ENCODE measurements around the gene LFNG.
"Not testable (repeated sequence)": the region's sequence is repeated elsewhere in the genome, so short reads cannot be mapped to it uniquely, and the experiment has no call there.

Gene LFNG

GRCh38 chr7:2555121-2556052 lies 35.8 kb downstream of the LFNG start, which contains the start of gene BRAT1:
Gene BRAT1, minus strand, starts transcription at chr7:2555524. Its CDS starts 1,093 bp downstream, at chr7:2554431.
- H3K4me1 Mint-ChIP-seq (ENCODE audit: low read depth) = peaks cover 53% of the 10 kb centered on the region
- H3K9me3 Mint-ChIP-seq = no peaks in the 10 kb centered on the region

GRCh38 chr7:2558629-2559282 lies 39.2 kb downstream of the LFNG start, which contains the start of gene IQCE:
Gene IQCE, plus strand, starts transcription at chr7:2558979. Its CDS starts 203 bp downstream, at chr7:2559182.
- Mint-ChIP-seq H3K27me3 (no peaks in the 10 kb centered on the region), H3K4me3 (peak within 1 kb of the TSS; percentile 85)

More at GRCh38 chr7:2555121-2556052, 35.8 kb downstream of the LFNG start, which contains the start of gene BRAT1:
- peak within 1 kb of the TSS; percentile 97 for H3K27ac Mint-ChIP-seq
- intact Hi-C loops (cut with micrococcal nuclease) = loop anchor here (5.0 kb wide), 3 partner anchors 33 to 87 kb away; partner anchors contain the start of gene GRIFIN
- peaks cover 41% of the 10 kb centered on the region for H3K36me3 Mint-ChIP-seq (ENCODE audit: low read depth)
- H3K27me3 Mint-ChIP-seq = no peaks in the 10 kb centered on the region
- H3K4me3 Mint-ChIP-seq = peak within 1 kb of the TSS; percentile 86

DNA sequence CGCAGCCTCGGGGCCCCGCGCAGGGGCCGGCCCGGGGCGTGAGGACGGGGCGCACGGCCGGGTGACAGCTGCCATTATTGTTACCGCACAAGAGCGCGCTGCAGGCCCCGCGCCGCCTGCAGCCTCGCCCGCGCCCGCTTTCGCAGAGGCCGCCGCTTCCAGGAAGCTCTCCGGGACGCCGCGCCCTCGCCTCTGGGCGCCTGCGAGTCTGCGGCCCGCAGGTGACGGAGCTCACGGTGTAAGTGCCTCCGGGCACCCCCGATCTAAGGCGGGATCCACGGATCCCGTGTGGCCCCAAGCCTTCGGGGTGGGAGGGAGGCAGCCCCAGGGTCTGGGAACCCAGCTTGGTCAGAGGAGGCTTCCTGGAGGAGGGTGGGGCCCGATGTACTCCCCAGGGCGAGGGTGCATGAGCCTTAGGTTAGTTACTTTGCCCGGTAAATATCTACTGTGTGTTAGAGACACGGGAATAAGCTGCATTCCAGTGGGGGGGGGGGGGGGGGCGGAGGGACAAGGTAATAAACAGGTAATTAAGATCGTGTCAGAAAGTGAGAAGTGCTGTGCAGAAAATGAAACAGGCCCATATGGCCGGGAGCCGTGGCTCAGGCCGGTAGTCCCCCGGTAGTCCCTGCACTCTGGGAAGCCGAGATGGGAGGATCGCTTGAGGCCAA lies 39.8 kb downstream of the LFNG start:
- Mint-ChIP-seq H3K4me3 (peak overlapping the region; percentile 85), H3K27ac (peak overlapping the region; percentile 76), H3K27me3 (no peaks in the 10 kb centered on the region), H3K9me3 (no peaks in the 10 kb centered on the region), H3K4me1 (ENCODE audit: low read depth) (peaks cover 40% of the 10 kb centered on the region), H3K36me3 (ENCODE audit: low read depth) (peaks cover 20% of the 10 kb centered on the region)
- intact Hi-C loops (cut with micrococcal nuclease) = loop anchor here (5.0 kb wide), 3 partner anchors 37 to 83 kb away; partner anchors contain the start of gene GRIFIN

More at GRCh38 chr7:2558629-2559282, 39.2 kb downstream of the LFNG start, which contains the start of gene IQCE:
- H3K36me3 Mint-ChIP-seq (ENCODE audit: low read depth) = peaks cover 22% of the 10 kb centered on the region
- H3K27ac Mint-ChIP-seq = peak within 1 kb of the TSS; percentile 76
- H3K4me1 Mint-ChIP-seq (ENCODE audit: low read depth) = peaks cover 47% of the 10 kb centered on the region
- intact Hi-C loops (cut with micrococcal nuclease) = loop anchor here (5.0 kb wide), 3 partner anchors 36 to 84 kb away; partner anchors contain the start of gene GRIFIN
- no peaks in the 10 kb centered on the region for H3K9me3 Mint-ChIP-seq

- H3K27ac Mint-ChIP-seq; intact Hi-C loops (cut with micrococcal nuclease); H3K9me3 Mint-ChIP-seq; H3K27me3 Mint-ChIP-seq; H3K4me3 Mint-ChIP-seq: not testable (repeated sequence)
- H3K36me3 Mint-ChIP-seq (ENCODE audit: low read depth) = peaks cover 10% of the 10 kb centered on the region
- H3K4me1 Mint-ChIP-seq (ENCODE audit: low read depth) = peaks cover 50% of the 10 kb centered on the region
Measured at GRCh38 chr7:2563955-2564354, 44.4 kb downstream of the LFNG start.

- Mint-ChIP-seq H3K27ac (no peak overlapping the region), H3K4me3 (no peak overlapping the region), H3K4me1 (ENCODE audit: low read depth) (peaks cover 43% of the 10 kb centered on the region), H3K9me3 (no peaks in the 10 kb centered on the region), H3K27me3 (no peaks in the 10 kb centered on the region), H3K36me3 (ENCODE audit: low read depth) (peaks cover 21% of the 10 kb centered on the region)
- intact Hi-C loops (cut with micrococcal nuclease) = loop anchor here (5.0 kb wide), 1 partner anchor 38 kb away; no protein-coding TSS in a partner anchor
Measured at GRCh38 chr7:2564970-2565540, 45.5 kb downstream of the LFNG start.

DNA sequence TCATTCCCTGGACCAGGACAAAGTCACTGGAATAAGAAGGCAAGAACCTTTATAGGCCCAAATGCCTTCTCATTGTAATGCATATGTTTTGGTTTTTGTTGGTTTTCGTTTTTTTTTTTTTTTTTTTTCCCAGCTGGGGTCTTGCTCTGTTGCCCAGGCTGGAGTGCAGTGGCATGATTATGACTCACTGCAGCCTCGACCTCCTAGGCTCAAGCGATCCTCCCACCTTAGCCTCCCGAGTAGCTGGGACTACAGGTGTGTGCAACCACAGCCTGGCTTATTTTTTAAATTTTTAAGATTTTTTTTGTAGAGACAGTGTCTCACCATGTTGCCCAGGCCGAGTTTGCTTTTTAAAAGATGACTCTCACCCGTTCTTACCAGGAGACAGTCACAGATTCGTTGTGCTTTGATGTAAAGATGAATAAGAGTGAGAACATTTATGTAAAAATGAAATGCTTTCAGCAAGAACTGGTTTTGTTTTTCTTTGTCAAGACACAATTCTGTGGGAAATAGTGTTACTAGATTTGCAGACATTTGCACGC lies 46.8 kb downstream of the LFNG start:
- Mint-ChIP-seq H3K4me1 (ENCODE audit: low read depth) (peaks cover 40% of the 10 kb centered on the region), H3K27me3 (no peaks in the 10 kb centered on the region), H3K9me3 (no peaks in the 10 kb centered on the region), H3K4me3 (no peak overlapping the region), H3K36me3 (ENCODE audit: low read depth) (peaks cover 28% of the 10 kb centered on the region), H3K27ac (no peak overlapping the region)
- intact Hi-C loops (cut with micrococcal nuclease) = loop anchor here (2.0 to 5.0 kb wide), 2 partner anchors 39 to 114 kb away; no protein-coding TSS in a partner anchor

DNA sequence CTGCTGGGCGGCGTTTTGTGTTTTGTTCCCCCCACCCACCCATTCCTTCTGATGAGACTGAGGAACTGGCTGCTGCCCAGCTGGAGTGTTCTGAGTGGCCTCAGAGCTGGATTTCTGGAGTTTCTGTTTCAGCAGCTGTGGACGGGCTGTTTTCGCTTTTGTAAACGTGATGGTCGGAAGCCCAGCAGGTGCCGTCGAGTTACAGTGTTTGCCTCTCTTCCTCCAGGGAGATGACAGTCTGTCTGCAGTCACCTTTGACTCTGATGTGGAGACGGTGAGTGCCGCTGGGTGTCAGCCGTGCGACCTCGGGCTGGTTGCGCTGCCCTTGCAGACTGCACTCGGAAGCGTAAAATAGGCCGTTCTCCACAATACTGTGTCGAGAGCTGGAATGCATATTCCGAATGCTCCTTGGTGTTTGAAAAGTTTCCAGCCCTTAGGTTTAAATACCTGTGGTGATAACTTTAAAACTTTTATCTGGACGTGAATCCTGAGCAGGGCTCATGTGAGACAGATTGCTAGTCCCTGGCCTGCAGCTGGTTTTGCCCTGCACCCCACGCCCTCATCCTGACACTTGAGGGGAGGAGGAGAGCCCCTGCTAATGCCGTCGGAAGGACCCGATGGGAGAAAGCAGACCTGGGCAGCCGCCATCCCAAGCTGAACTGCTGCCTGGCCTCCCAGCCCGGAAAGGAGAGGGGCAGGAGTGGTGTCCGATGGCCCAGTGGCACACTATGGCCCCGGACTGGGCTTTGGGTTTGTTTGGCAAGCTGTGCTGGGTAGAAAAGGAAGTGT lies 47.5 kb downstream of the LFNG start:
- H3K9me3 Mint-ChIP-seq = no peaks in the 10 kb centered on the region
- no peak overlapping the region for H3K27ac Mint-ChIP-seq
- H3K27me3 Mint-ChIP-seq = no peaks in the 10 kb centered on the region
- H3K4me3 Mint-ChIP-seq = no peak overlapping the region
- intact Hi-C loops (cut with micrococcal nuclease) = loop anchor here (2.0 to 5.0 kb wide), 2 partner anchors 40 to 114 kb away; no protein-coding TSS in a partner anchor
- H3K36me3 Mint-ChIP-seq (ENCODE audit: low read depth) = peaks cover 35% of the 10 kb centered on the region
- H3K4me1 Mint-ChIP-seq (ENCODE audit: low read depth) = peaks cover 35% of the 10 kb centered on the region

GRCh38 chr7:2567679-2568278 lies 48.2 kb downstream of the LFNG start:
- no peak overlapping the region for H3K4me3 Mint-ChIP-seq
- no peaks in the 10 kb centered on the region for H3K27me3 Mint-ChIP-seq
- peaks cover 35% of the 10 kb centered on the region for H3K4me1 Mint-ChIP-seq (ENCODE audit: low read depth)
- intact Hi-C loops (cut with micrococcal nuclease) = loop anchor here (2.0 to 5.0 kb wide), 2 partner anchors 40 to 113 kb away; no protein-coding TSS in a partner anchor
- no peaks in the 10 kb centered on the region for H3K9me3 Mint-ChIP-seq
- H3K27ac Mint-ChIP-seq = no peak overlapping the region
- peaks cover 42% of the 10 kb centered on the region for H3K36me3 Mint-ChIP-seq (ENCODE audit: low read depth)

- H3K27me3 Mint-ChIP-seq = no peaks in the 10 kb centered on the region
- no peak overlapping the region for H3K4me3 Mint-ChIP-seq
- intact Hi-C loops (cut with micrococcal nuclease) = loop anchor here (5.0 kb wide), 1 partner anchor 41 kb away; no protein-coding TSS in a partner anchor
- H3K9me3 Mint-ChIP-seq = no peaks in the 10 kb centered on the region
- H3K27ac Mint-ChIP-seq = no peak overlapping the region
- H3K36me3 Mint-ChIP-seq (ENCODE audit: low read depth) = peaks cover 43% of the 10 kb centered on the region
- H3K4me1 Mint-ChIP-seq (ENCODE audit: low read depth) = peaks cover 35% of the 10 kb centered on the region
Measured at GRCh38 chr7:2568521-2569223, 49.1 kb downstream of the LFNG start.

DNA sequence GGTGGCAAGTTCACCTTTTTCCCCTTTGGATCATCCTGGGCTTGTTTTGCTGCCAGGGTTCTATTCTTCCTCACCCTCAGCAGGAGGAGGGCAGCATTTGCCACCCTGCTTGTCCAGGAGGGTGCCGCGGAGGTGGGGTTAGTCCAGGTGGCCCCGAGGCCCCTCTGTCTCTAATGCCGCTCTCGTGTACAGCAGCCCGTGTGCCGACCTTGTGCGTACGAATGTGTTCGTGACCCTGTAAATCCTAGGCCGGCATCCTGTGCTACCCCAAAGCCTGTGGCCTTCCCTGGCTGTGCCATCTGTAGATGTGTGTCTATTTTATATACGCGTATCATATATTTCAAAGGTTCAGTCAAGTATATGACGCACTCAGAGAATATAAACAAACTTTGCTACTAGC lies 49.8 kb downstream of the LFNG start:
- Mint-ChIP-seq H3K4me1 (ENCODE audit: low read depth) (peaks cover 35% of the 10 kb centered on the region), H3K9me3 (no peaks in the 10 kb centered on the region), H3K4me3 (no peak overlapping the region), H3K27ac (no peak overlapping the region), H3K36me3 (ENCODE audit: low read depth) (peaks cover 51% of the 10 kb centered on the region), H3K27me3 (no peaks in the 10 kb centered on the region)
- intact Hi-C loops (cut with micrococcal nuclease) = loop anchor here (5.0 kb wide), 1 partner anchor 42 kb away; no protein-coding TSS in a partner anchor

- Mint-ChIP-seq H3K4me3 (no peak overlapping the region), H3K36me3 (ENCODE audit: low read depth) (peaks cover 57% of the 10 kb centered on the region), H3K27ac (no peak overlapping the region), H3K27me3 (no peaks in the 10 kb centered on the region), H3K4me1 (ENCODE audit: low read depth) (peaks cover 33% of the 10 kb centered on the region), H3K9me3 (no peaks in the 10 kb centered on the region)
- intact Hi-C loops (cut with micrococcal nuclease) = no loop called here
Measured at GRCh38 chr7:2570021-2570420, 50.4 kb downstream of the LFNG start.
